HEK293 (cell line): ENCODE data around the gene EEF2KMT.

Experiments used
- CTCF ChIA-PET: fragments of 350-600 bp; formaldehyde crosslinking; extraction: SDS; loops from one replicate; lab custom pipeline; 2021; ENCODE audit warnings: antibody characterized with exemption; lab: Yijun Ruan, JAX
- POLR2A ChIA-PET: fragments of 300-600 bp; formaldehyde crosslinking; extraction: SDS; loops from one replicate; lab custom pipeline; 2020; ENCODE audit warnings: antibody characterized with exemption, inconsistent platforms; lab: Yijun Ruan, JAX
- H3K27ac ChIP-seq: fragments of 200-500 bp; sonication (Bioruptor generic); 2 replicates; pipeline ENCODE4 v1.5.1; 2014; ENCODE audit warnings: low read depth, low read length, control low read depth, inconsistent platforms; ENCODE audit errors: extremely low read depth
- H3K36me3 ChIP-seq, 2 experiments: fragments of 200-500 bp in 1 of 2; sonication (Bioruptor generic) in 1 of 2; 1 replicate in 1 of 2; 2 replicates in 1 of 2; pipeline ENCODE4 v1.5.1; 2014 to 2017; ENCODE audit warnings: inconsistent platforms in 2 of 2, low read length in 2 of 2; ENCODE audit not compliant: control insufficient read depth in 2 of 2, insufficient read depth in 1 of 2
- H3K4me1 ChIP-seq: fragments of 200-500 bp; sonication (Bioruptor generic); 2 replicates; pipeline ENCODE4 v1.5.1; 2014; ENCODE audit warnings: mild to moderate bottlenecking, low read length, inconsistent platforms; ENCODE audit not compliant: control insufficient read depth, insufficient read depth
- H3K4me3 ChIP-seq: 2 replicates; pipeline ENCODE4 v1.5.1; 2011; ENCODE audit warnings: low read depth, mild to moderate bottlenecking, control low read depth, low read length, moderate library complexity
- H3K9me3 ChIP-seq: fragments of 200-500 bp; sonication (Bioruptor generic); 2 replicates; pipeline ENCODE4 v1.5.1; 2014; ENCODE audit warnings: low read depth, low read length, inconsistent platforms; ENCODE audit not compliant: control insufficient read depth, insufficient read depth
- KLF8 ChIP-seq: fragments of 450-650 bp; formaldehyde crosslinking; IDR thresholded peaks from 2 replicates; pipeline ENCODE4 v1.5.1; 2016; ENCODE audit warnings: missing biosample characterization, missing genetic modification characterization
- PRDM10 ChIP-seq: fragments of 450-650 bp; formaldehyde crosslinking; IDR thresholded peaks from 2 replicates; pipeline ENCODE4 v1.5.1; 2016; ENCODE audit warnings: missing biosample characterization, missing genetic modification characterization
- PRDM2 ChIP-seq: fragments of 450-650 bp; formaldehyde crosslinking; IDR thresholded peaks from 2 replicates; pipeline ENCODE4 v1.5.1; 2016; ENCODE audit warnings: missing biosample characterization, missing genetic modification characterization, borderline replicate concordance
- PRDM6 ChIP-seq: fragments of 450-650 bp; formaldehyde crosslinking; IDR thresholded peaks from 2 replicates; pipeline ENCODE4 v1.5.1; 2017; ENCODE audit warnings: missing biosample characterization, missing genetic modification characterization
- TRIM28 ChIP-seq: IDR thresholded peaks from 2 replicates; pipeline ENCODE4 v1.6.1; 2011; ENCODE audit warnings: low read length, control low read depth, borderline replicate concordance
- ZBTB8A ChIP-seq: fragments of 450-650 bp; formaldehyde crosslinking; IDR thresholded peaks from 2 replicates; pipeline ENCODE4 v1.5.1; 2016; ENCODE audit warnings: missing biosample characterization, missing genetic modification characterization
- ZFHX2 ChIP-seq: fragments of 450-650 bp; formaldehyde crosslinking; conservative IDR thresholded peaks from 2 replicates; pipeline ENCODE4 v1.5.1; 2016; ENCODE audit warnings: missing biosample characterization, missing genetic modification characterization
- ZNF140 ChIP-seq: fragments of 450-650 bp; formaldehyde crosslinking; IDR thresholded peaks from 2 replicates; pipeline ENCODE4 v1.5.1; 2016; ENCODE audit warnings: missing biosample characterization, missing genetic modification characterization
- ZNF335 ChIP-seq: fragments of 450-650 bp; formaldehyde crosslinking; conservative IDR thresholded peaks from 2 replicates; pipeline ENCODE4 v1.5.1; 2016; ENCODE audit warnings: missing biosample characterization, missing genetic modification characterization
- ZNF398 ChIP-seq: fragments of 450-650 bp; formaldehyde crosslinking; IDR thresholded peaks from 2 replicates; pipeline ENCODE4 v1.5.1; 2017; ENCODE audit warnings: missing biosample characterization, missing genetic modification characterization
- ZNF76 ChIP-seq: fragments of 450-650 bp; formaldehyde crosslinking; IDR thresholded peaks from 2 replicates; pipeline ENCODE4; 2016; ENCODE audit warnings: low read depth, missing biosample characterization, missing genetic modification characterization, borderline replicate concordance

The EEF2KMT gene

GRCh38 chr16:5065813-5066212 lies 31.8 kb downstream of the EEF2KMT start, which contains the start of gene C16orf89 (continued):
- TF ChIP-seq ZFHX2 (tag by site-specific recombination) (peak; percentile 72), PRDM2 (tag by site-specific recombination) (no peak), ZNF76 (tag by site-specific recombination) (peak; percentile 48; the same call in 1 of the 2 replicates), KLF8 (tag by site-specific recombination) (no peak), TRIM28 (no peak), ZNF140 (tag by site-specific recombination) (no peak)
- TF ChIP-seq, all 188 proteins: peak for 4

GRCh38 chr16:5065326-5065725 lies 32.3 kb downstream of the EEF2KMT start:
- Histone ChIP-seq H3K4me1 (peaks cover 14% of the 10 kb centered on the region), H3K27ac (peak overlapping the region; percentile 27; the same call in 1 of the 2 replicates)
- TF ChIP-seq ZNF398 (tag by site-specific recombination) (peak; percentile 6), ZNF335 (tag by site-specific recombination) (peak; percentile 68), PRDM6 (tag by site-specific recombination) (no peak), ZBTB8A (tag by site-specific recombination) (0 out of 2 replicates have a peak, but pooled peaks have one; percentile 2), PRDM10 (tag by site-specific recombination) (peak; percentile 11; the same call in 1 of the 2 replicates)
- TF ChIP-seq, all 188 proteins: peak for 4
- POLR2A ChIA-PET = no interaction called here
- CTCF ChIA-PET = interaction anchor here (0.6 to 0.7 kb wide), 2 partner anchors 237 to 547 kb away, joined by 3 read pairs; no protein-coding TSS in a partner anchor
- Histone ChIP-seq H3K9me3 (no peaks in the 10 kb centered on the region), H3K4me3 (no peak overlapping the region), H3K36me3 (no peaks in the 10 kb centered on the region)
